Activated naive CD4-positive, alpha-beta T cell treated with anti-CD3 and anti-CD28 coated beads for 36 hours (primary cell): ENCODE data around the gene ITGA7. TPM values are rescaled to one million over a fixed set of nuclear protein-coding genes. Genes with fewer than 3 reads are reported as not detected.

Experiments
- CTCF ChIA-PET: fragments of 350-600 bp; sonication (Branson Sonifier 250); formaldehyde crosslinking; loops from one replicate; lab custom pipeline; 2021; ENCODE audit warnings: antibody characterized with exemption; lab: Charles Lee
- DNase-seq: peaks from one replicate; pipeline ENCODE4 v3.0.0-alpha.2; 2020
- H3K27ac Mint-ChIP-seq: one replicate; pipeline ENCODE4 v1.8.0; 2021; ENCODE audit warnings: mild to moderate bottlenecking, mixed read lengths
- H3K27me3 Mint-ChIP-seq: one replicate; pipeline ENCODE4 v1.8.0; 2021; ENCODE audit warnings: low read depth, mixed read lengths
- H3K36me3 Mint-ChIP-seq: one replicate; pipeline ENCODE4 v1.8.0; 2021; ENCODE audit warnings: low read depth, mixed read lengths
- H3K4me1 Mint-ChIP-seq: one replicate; pipeline ENCODE4 v1.8.0; 2021; ENCODE audit warnings: low read depth, mixed read lengths
- H3K4me3 Mint-ChIP-seq: one replicate; pipeline ENCODE4 v1.8.0; 2021; ENCODE audit warnings: mild to moderate bottlenecking, moderate library complexity, mixed read lengths
- H3K9me3 Mint-ChIP-seq: one replicate; pipeline ENCODE4 v1.8.0; 2021; ENCODE audit warnings: mixed read lengths
- intact Hi-C: fragments of 100-400 bp; cut with micrococcal nuclease; formaldehyde crosslinking; loops from one replicate; pipeline ENCODE4 v1.15.1; 2023
- total RNA-seq, 2 experiments: library from RNA; stranded (reverse); gene quantifications; one replicate each; pipeline ENCODE4 v1.2.3, GENCODE V29; 2021

Gene ITGA7
- total RNA-seq, 2 experiments from 2014 or later: 3.9 to 4.8 TPM

DNA sequence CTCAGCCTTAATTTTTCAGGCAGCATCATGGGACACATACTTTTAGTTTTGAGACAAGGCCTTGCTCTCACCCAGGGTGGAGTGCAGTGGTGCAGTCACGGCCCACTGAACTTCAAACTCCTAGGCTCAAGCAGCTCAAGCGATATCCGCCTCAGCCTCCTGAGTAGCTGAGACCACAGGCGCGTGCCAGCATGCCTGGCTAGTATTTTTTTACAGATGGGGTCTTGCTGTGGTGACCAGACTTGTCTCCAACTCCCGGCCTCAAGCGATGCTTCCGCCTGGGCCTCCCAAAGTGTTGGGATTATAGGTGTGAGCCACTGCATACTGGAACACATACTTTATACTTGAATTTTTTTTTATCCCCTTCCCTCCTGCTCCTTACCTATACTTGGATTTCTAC lies 15.2 kb upstream of the ITGA7 start:
- Mint-ChIP-seq H3K9me3 (no peaks in the 10 kb centered on the region), H3K27me3 (no peaks in the 10 kb centered on the region), H3K36me3 (peaks cover 2% of the 10 kb centered on the region), H3K27ac (no peak overlapping the region), H3K4me3 (no peak overlapping the region), H3K4me1 (peaks cover 23% of the 10 kb centered on the region)
- CTCF ChIA-PET: interaction anchor here (1.0 to 1.3 kb wide), 2 partner anchors 15 to 217 kb away, joined by 3 to 4 read pairs; no protein-coding TSS in a partner anchor
- intact Hi-C loops: no loop called here
- no peak for DNase-seq

DNA sequence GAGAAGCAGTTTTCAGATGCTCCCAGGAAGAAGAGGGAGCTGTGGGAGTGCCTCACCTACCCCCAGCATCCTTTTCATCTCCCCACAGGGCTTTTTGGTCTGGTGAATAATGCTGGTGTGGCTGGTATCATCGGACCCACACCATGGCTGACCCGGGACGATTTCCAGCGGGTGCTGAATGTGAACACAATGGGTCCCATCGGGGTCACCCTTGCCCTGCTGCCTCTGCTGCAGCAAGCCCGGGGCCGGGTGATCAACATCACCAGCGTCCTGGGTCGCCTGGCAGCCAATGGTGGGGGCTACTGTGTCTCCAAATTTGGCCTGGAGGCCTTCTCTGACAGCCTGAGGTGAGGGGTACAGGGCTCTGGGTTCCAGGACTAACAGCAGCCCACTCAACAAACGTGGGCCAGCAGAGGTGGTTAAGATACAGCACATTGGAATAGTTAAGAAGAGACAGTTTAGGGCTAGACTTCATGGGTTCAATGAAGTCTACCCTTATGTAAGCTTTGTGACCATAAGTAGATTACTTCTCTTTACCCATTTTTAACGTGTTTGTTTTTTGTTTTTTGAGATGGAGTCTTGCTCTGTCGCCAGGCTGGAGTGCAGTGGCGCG lies 14.0 kb upstream of the ITGA7 start:
- peaks cover 24% of the 10 kb centered on the region for H3K4me1 Mint-ChIP-seq
- H3K27ac Mint-ChIP-seq: no peak overlapping the region
- H3K36me3 Mint-ChIP-seq: peaks cover 2% of the 10 kb centered on the region
- no peak overlapping the region for H3K4me3 Mint-ChIP-seq
- H3K27me3 Mint-ChIP-seq: no peaks in the 10 kb centered on the region
- intact Hi-C loops: no loop called here
- DNase-seq: no peak
- CTCF ChIA-PET: interaction anchor here (0.8 to 1.3 kb wide), 2 partner anchors 64 to 219 kb away, joined by 3 to 4 read pairs; no protein-coding TSS in a partner anchor
- no peaks in the 10 kb centered on the region for H3K9me3 Mint-ChIP-seq

DNA sequence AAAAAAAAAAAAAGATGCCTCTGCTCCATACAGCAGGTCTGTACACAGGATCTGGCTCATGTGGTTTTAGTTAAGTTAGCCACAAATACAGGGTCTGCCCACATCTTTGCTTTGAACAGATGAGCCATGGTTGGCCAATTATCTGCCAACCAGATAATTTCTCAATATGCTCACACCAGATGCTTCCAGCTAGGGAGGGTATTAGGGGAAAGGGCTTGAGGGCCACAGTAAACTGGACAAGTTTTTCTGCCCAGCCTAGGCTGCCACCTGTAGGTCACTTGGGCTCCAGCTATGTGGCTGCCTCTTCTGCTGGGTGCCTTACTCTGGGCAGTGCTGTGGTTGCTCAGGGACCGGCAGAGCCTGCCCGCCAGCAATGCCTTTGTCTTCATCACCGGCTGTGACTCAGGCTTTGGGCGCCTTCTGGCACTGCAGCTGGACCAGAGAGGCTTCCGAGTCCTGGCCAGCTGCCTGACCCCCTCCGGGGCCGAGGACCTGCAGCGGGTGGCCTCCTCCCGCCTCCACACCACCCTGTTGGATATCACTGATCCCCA lies 13.3 kb upstream of the ITGA7 start:
- no peak for DNase-seq
- peaks cover 2% of the 10 kb centered on the region for H3K36me3 Mint-ChIP-seq
- intact Hi-C loops: no loop called here
- CTCF ChIA-PET: interaction anchor here (2.7 kb wide), 1 partner anchor 17 kb away, joined by 23 read pairs; no protein-coding TSS in a partner anchor
- peaks cover 20% of the 10 kb centered on the region for H3K4me1 Mint-ChIP-seq
- no peak overlapping the region for H3K27ac Mint-ChIP-seq
- no peaks in the 10 kb centered on the region for H3K9me3 Mint-ChIP-seq
- H3K27me3 Mint-ChIP-seq: no peaks in the 10 kb centered on the region
- no peak overlapping the region for H3K4me3 Mint-ChIP-seq

DNA sequence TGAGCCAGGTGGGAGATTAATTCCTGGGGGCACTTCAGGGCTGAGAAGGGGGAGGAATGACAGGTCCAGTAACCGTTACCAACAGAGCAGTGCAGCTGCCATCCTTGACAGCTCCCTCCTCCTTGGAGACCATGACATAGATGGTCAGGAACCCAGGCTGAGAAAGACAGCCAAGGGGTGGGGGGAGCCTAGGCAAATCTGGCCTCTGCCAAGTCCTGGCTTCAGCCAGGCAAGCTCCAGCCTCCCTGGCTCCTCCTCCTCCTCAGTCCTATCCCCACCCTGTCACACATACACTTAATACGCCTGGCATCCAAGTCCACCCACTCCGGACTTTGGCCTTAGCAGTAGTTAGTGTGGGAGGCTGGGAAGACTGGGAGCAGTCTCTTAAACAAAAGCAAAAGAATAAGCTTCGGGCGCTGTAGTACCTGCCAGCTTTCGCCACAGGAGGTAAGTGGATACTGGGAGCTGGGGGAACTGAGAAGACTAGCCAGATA lies 12.4 kb upstream of the ITGA7 start, which contains the start of gene RDH5:
RDH5 (plus strand) TSS at position 323 of the 494 bp plus-strand sequence. CDS start 792 bp downstream, outside the sequence.
- H3K4me3 Mint-ChIP-seq: no peak within 1 kb of the TSS
- H3K27ac Mint-ChIP-seq: no peak within 1 kb of the TSS
- intact Hi-C loops: no loop called here
- H3K4me1 Mint-ChIP-seq: peaks cover 27% of the 10 kb centered on the region
- H3K36me3 Mint-ChIP-seq: peaks cover 5% of the 10 kb centered on the region
- CTCF ChIA-PET: interaction anchor here (0.6 to 2.7 kb wide), 3 partner anchors 9 to 310 kb away, joined by 3 to 23 read pairs (median 4); no protein-coding TSS in a partner anchor
- H3K9me3 Mint-ChIP-seq: no peaks in the 10 kb centered on the region
- DNase-seq: no peak
- H3K27me3 Mint-ChIP-seq: no peaks in the 10 kb centered on the region

DNA sequence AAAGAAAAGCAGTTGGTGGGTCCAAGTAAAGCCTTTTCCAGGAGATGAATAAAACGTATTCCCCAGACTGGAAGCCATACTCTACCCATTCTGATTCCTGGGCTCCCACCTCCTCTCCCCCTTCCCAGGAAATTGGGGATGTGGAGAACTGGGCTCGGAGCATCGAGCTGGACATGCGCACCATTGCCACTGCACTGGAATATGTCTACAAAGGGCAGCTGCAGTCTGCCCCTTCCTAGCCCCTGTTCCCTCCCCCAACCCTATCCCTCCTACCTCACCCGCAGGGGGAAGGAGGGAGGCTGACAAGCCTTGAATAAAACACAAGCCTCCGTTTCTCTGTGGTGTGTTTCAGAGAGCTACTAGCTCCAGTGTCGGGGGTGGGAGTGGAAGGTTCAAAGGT lies 11.7 kb upstream of the ITGA7 start:
- Mint-ChIP-seq H3K27me3 (no peaks in the 10 kb centered on the region), H3K4me1 (peaks cover 28% of the 10 kb centered on the region), H3K9me3 (no peaks in the 10 kb centered on the region), H3K27ac (no peak overlapping the region), H3K4me3 (no peak overlapping the region), H3K36me3 (peaks cover 5% of the 10 kb centered on the region)
- intact Hi-C loops: loop anchor here (5.0 kb wide), 1 partner anchor 732 kb away; no protein-coding TSS in a partner anchor
- DNase-seq: no peak
- CTCF ChIA-PET: interaction anchor here (0.7 to 2.7 kb wide), 3 partner anchors 10 to 62 kb away, joined by 3 to 23 read pairs (median 4); no protein-coding TSS in a partner anchor

DNA sequence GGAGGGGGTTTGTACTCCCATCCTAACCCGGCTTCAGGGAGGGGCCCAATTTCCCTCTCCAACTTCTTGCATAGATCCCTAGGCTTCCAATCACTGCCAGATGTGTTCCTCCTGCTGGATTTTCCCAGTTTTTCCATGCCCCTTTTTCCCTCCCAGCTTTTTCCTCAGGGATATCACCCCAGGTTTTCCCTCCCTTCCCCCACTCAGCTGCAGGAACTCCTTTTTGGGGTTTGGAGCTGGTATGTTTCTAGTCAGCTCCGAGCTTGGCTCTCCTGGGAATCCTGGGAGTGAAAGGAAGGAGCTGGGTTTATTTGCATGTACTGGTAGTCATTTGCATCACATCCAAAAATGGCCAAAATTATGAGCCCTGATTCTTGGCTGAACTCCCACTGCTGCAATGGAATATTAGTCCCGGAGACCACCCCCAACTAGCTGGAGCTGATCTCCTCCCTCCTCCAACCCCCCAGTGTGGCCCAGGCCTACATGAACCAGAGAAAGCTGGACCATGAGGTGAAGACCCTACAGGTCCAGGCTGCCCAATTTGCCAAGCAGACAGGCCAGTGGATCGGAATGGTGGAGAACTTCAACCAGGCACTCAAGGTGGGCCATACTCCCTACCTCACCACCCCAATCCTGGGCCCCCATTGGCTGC lies 11.0 kb upstream of the ITGA7 start:
- intact Hi-C loops: loop anchor here (5.0 kb wide), 1 partner anchor 731 kb away; no protein-coding TSS in a partner anchor
- Mint-ChIP-seq H3K27ac (peak overlapping the region; percentile 18), H3K4me3 (no peak overlapping the region), H3K36me3 (peaks cover 5% of the 10 kb centered on the region), H3K4me1 (peaks cover 28% of the 10 kb centered on the region), H3K27me3 (no peaks in the 10 kb centered on the region), H3K9me3 (no peaks in the 10 kb centered on the region)
- DNase-seq: no peak
- CTCF ChIA-PET: interaction anchor here (0.6 to 2.7 kb wide), 3 partner anchors 9 to 20 kb away, joined by 3 to 23 read pairs (median 10); partner anchors contain the start of gene CD63

DNA sequence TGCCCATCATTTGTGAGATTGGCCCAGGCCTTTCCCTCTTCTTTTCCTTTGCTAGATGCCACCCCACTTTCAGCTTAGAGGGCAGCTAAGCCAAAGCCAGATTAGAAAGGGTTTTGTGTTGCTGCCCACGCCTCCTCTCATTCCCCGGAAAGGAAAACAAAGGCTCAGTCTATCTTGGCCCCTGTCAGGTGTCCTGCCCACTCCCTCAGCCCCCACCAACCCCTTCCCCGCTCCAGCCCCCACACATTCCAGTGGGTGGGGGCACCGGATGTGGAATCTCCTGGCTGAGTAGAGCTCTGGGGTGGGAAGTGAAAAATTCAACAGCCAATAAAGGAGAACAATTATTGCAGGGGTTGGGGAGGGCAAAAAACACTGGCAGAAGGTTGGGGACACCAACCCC lies 10.3 kb upstream of the ITGA7 start:
- Mint-ChIP-seq H3K4me3 (peak overlapping the region; percentile 92), H3K27ac (peak overlapping the region; percentile 91), H3K4me1 (peaks cover 28% of the 10 kb centered on the region), H3K36me3 (peaks cover 3% of the 10 kb centered on the region), H3K27me3 (no peaks in the 10 kb centered on the region), H3K9me3 (no peaks in the 10 kb centered on the region)
- intact Hi-C loops: loop anchor here (5.0 kb wide), 1 partner anchor 731 kb away; no protein-coding TSS in a partner anchor
- DNase-seq: no peak
- CTCF ChIA-PET: interaction anchor here (0.6 to 3.5 kb wide), 5 partner anchors 8 to 1098 kb away, joined by 3 to 32 read pairs (median 7); partner anchors contain the start of gene CD63

DNA sequence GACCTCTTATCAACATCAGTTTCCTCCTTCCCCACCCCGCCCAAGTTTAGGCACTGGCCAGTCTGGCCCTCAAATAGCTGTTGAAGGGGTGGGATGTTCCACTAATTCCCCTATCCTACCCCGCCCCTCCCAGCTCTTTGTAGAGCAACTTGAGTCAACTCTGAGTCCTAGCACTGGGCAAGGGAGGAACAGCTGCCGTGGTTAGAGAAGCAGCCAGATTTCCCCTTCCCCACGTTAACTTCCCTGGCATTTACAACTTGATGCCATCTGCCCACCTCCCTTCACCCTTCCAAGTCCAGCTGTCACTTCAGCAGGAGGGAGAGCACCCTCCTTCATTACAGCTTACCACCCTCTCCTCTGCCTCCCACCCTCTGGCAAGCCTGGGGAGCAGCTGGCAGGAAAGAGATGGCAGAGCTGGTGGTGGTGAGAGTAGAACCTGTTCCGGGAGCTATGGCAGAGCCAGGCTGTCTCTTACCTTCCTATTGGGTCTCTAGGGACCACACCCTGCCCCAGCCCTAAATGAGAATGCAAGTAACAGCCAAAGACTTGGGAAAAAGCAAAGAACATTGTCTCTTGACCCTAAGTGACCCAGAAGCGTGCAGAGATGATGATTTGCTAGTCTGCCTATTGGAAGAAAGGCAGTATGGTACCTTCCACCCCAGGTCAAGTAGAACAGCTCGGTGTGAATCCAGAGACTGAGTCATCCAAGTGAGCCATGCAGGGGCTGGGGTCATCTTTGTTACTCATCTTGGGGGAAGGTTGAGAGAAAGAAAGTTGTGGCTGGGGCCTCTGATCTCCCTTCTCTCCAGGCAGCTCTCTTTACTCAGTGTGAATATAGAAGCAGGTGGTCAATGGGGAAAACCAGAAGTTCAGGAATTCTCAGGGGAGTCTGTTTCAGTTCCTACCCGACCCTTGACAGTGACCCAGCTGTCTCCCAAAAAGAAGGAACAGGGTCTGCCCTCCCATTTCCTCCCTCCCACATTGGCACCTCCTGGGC lies 9.6 kb upstream of the ITGA7 start:
- intact Hi-C loops: loop anchor here (5.0 kb wide), 1 partner anchor 730 kb away; no protein-coding TSS in a partner anchor
- H3K27me3 Mint-ChIP-seq: no peaks in the 10 kb centered on the region
- peak overlapping the region; percentile 92 for H3K4me3 Mint-ChIP-seq
- DNase-seq: peak; percentile 47
- H3K27ac Mint-ChIP-seq: peak overlapping the region; percentile 91
- CTCF ChIA-PET: interaction anchor here (0.6 to 3.5 kb wide), 6 partner anchors 13 to 1099 kb away, joined by 3 to 32 read pairs (median 6); partner anchors contain the start of genes ANKRD52 and CD63
- H3K36me3 Mint-ChIP-seq: peaks cover 3% of the 10 kb centered on the region
- peaks cover 28% of the 10 kb centered on the region for H3K4me1 Mint-ChIP-seq
- no peaks in the 10 kb centered on the region for H3K9me3 Mint-ChIP-seq

DNA sequence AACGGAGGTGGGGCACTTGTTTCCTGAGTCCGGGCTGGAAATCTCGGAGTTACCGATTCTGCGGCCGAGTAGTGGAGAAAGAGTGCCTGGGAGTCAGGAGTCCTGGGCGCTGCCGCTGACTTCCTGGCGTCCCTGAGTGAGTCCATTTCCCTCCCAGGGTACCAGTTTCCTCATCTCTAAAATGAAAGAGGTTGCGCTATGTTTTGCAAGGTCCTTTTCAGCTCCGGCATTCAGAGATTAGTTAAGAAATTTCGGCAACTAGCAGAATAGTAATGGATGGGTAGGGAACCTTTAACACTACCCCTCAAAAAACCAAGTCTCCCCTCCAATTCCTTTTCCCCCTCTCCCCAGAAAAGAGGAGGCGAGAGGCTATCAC lies 8.9 kb upstream of the ITGA7 start:
- H3K4me1 Mint-ChIP-seq: peaks cover 28% of the 10 kb centered on the region
- intact Hi-C loops: loop anchor here (1.0 to 5.0 kb wide), 8 partner anchors 13 to 729 kb away; partner anchors contain the start of genes CD63, PA2G4, RPL41 and SARNP

DNA sequence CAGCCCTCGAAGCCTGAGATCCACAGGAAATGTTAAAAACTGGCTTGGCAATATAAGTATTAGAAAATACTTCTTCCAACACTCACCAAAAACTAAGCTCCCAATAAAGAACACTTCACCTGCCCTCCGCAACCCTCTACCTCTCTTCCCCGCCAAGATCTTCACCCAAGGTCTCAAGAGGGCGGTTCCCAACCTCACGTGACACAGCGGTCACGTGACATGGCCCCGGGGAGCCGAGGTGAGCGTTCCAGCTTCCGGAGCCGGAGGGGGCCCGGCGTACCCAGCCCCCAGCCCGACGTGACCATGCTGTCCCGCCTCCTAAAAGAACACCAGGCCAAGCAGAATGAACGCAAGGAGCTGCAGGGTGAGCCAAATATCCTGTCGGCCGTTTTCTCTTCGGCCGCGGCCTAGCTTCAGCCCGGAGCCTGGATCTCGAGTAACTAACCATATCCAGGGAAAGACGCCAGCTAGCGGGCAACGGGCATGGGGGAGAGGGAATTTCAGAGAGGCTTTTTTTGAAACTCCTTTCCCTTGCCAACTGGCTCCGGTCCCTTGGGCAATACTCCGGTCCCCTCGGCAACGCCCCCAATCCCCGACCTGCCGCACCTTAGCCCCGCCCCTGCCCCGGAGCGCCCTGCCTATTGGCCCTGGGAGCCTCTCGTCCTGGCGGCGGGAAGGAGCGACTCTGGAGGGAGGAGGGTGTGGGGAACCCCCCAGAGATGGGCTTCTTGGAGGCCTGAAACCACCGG lies 8.3 kb upstream of the ITGA7 start, which contains the start of gene BLOC1S1:
BLOC1S1 (plus strand) TSS at position 214 of the 749 bp plus-strand sequence; CDS start at position 220, 6 bp downstream.
- H3K27ac Mint-ChIP-seq: peak within 1 kb of the TSS; percentile 91
- H3K36me3 Mint-ChIP-seq: peaks cover 3% of the 10 kb centered on the region
- H3K9me3 Mint-ChIP-seq: no peaks in the 10 kb centered on the region
- CTCF ChIA-PET: interaction anchor here (0.6 to 3.5 kb wide), 7 partner anchors 9 to 113 kb away, joined by 3 to 32 read pairs (median 4); no protein-coding TSS in a partner anchor
- peak within 1 kb of the TSS; percentile 92 for H3K4me3 Mint-ChIP-seq
- H3K4me1 Mint-ChIP-seq: peaks cover 28% of the 10 kb centered on the region
- intact Hi-C loops: loop anchor here (1.0 to 5.0 kb wide), 8 partner anchors 13 to 729 kb away; partner anchors contain the start of genes CD63, PA2G4, RPL41 and SARNP
- peaks cover 3% of the 10 kb centered on the region for H3K27me3 Mint-ChIP-seq
- peak; percentile 96 for DNase-seq

More for the DNA sequence above, 8.9 kb upstream of the ITGA7 start:
- Mint-ChIP-seq H3K9me3 (no peaks in the 10 kb centered on the region), H3K4me3 (peak overlapping the region; percentile 92), H3K36me3 (peaks cover 3% of the 10 kb centered on the region), H3K27me3 (peaks cover 3% of the 10 kb centered on the region), H3K27ac (peak overlapping the region; percentile 91)
- CTCF ChIA-PET: interaction anchor here (1.0 to 3.5 kb wide), 5 partner anchors 13 to 541 kb away, joined by 3 to 32 read pairs (median 7); partner anchors contain the start of genes ANKRD52 and CD63
- DNase-seq: no peak
